GM19463 (cell line): ENCODE results near the gene AMN1.
"Not testable (repeated sequence)": the region's sequence is repeated elsewhere in the genome, so short reads cannot be mapped to it uniquely, and the experiment has no call there.

Experiments used
- ATAC-seq: cut with Tn5 transposase; IDR thresholded peaks from one replicate; pipeline ENCODE4 v1.9.1; 2021; ENCODE audit warnings: mild to moderate bottlenecking, moderate library complexity; ENCODE audit not compliant: unreplicated experiment

Gene AMN1

GRCh38 chr12:31733549-31734432 is 5.0 kb upstream of the AMN1 start:
- ATAC-seq = not testable (repeated sequence)

GRCh38 chr12:31732926-31733548 is 4.2 kb upstream of the AMN1 start:
- ATAC-seq = no peak

- ATAC-seq = not testable (repeated sequence)
These were observed 2.4 kb upstream of the AMN1 start for GRCh38 chr12:31731203-31731602.

- ATAC-seq = no peak
These were observed 884 bp upstream of the AMN1 start for GRCh38 chr12:31729705-31730104.

GRCh38 chr12:31728289-31728916 is 418 bp downstream of the AMN1 start:
- ATAC-seq = no peak

GRCh38 chr12:31727192-31727591 is 1.6 kb downstream of the AMN1 start:
- no peak for ATAC-seq

GRCh38 chr12:31726575-31726974 is 2.2 kb downstream of the AMN1 start:
- no peak for ATAC-seq

GRCh38 chr12:31724557-31724956 is 4.3 kb downstream of the AMN1 start:
- ATAC-seq = no peak

GRCh38 chr12:31722580-31722979 is 6.2 kb downstream of the AMN1 start:
- ATAC-seq = no peak

- ATAC-seq = not testable (repeated sequence)
These were observed 10.2 kb downstream of the AMN1 start for GRCh38 chr12:31718542-31719198.

- ATAC-seq = not testable (repeated sequence)
These were observed 11.8 kb downstream of the AMN1 start for GRCh38 chr12:31716998-31717397.

GRCh38 chr12:31715283-31715825 is 13.5 kb downstream of the AMN1 start:
- peak; percentile 58 for ATAC-seq

GRCh38 chr12:31714406-31715271 is 14.2 kb downstream of the AMN1 start:
- peak; percentile 21 for ATAC-seq

- ATAC-seq = no peak
These were observed 15.9 kb downstream of the AMN1 start for GRCh38 chr12:31712877-31713276.

GRCh38 chr12:31710021-31710818 is 18.6 kb downstream of the AMN1 start:
- ATAC-seq = no peak

GRCh38 chr12:31708118-31708517 is 20.7 kb downstream of the AMN1 start:
- ATAC-seq = not testable (repeated sequence)

GRCh38 chr12:31705621-31706020 is 23.2 kb downstream of the AMN1 start:
- ATAC-seq = no peak

GRCh38 chr12:31702047-31702446 is 26.8 kb downstream of the AMN1 start:
- no peak for ATAC-seq

GRCh38 chr12:31689921-31690320 is 38.9 kb downstream of the AMN1 start:
- not testable (repeated sequence) for ATAC-seq
